Suprapubic skin (tissue), 4 donors: ENCODE data around the gene HIP1. TPM values are rescaled to one million over a fixed set of nuclear protein-coding genes. Genes with fewer than 3 reads are reported as not detected.

Experiments
- DNase-seq, 2 donors: peaks; one replicate each; pipeline ENCODE4 v3.0.0-alpha.2; 2019; ENCODE audit warnings: low spot score in 2 of 2
- H3K27ac ChIP-seq: fragments of 200-600 bp; sonication (generic); one replicate; pipeline ENCODE4 v1.5.1; 2019
- H3K27me3 ChIP-seq: fragments of 200-600 bp; sonication (generic); one replicate; pipeline ENCODE4 v1.5.1; 2019
- H3K36me3 ChIP-seq: fragments of 200-600 bp; sonication (generic); one replicate; pipeline ENCODE4 v1.5.1; 2019
- H3K4me1 ChIP-seq: fragments of 200-600 bp; sonication (generic); one replicate; pipeline ENCODE4 v1.5.1; 2019
- H3K4me3 ChIP-seq: fragments of 200-600 bp; sonication (generic); one replicate; pipeline ENCODE4 v1.5.1; 2019; ENCODE audit warnings: mild to moderate bottlenecking
- H3K9me3 ChIP-seq: fragments of 200-600 bp; sonication (generic); one replicate; pipeline ENCODE4 v1.5.1; 2019
- CTCF ChIP-seq, 2 donors: fragments of 200-600 bp in 1 of 2; fragments of 450-650 bp in 1 of 2; sonication (generic) in 1 of 2; IDR thresholded peaks; one replicate each; pipeline ENCODE4 v1.5.1; 2016 to 2019; ENCODE audit warnings: antibody characterized with exemption in 2 of 2, mild to moderate bottlenecking in 1 of 2, moderate library complexity in 1 of 2
- EP300 ChIP-seq: sonication (generic); formaldehyde crosslinking; IDR thresholded peaks from one replicate; pipeline ENCODE4 v1.6.1; 2017; ENCODE audit warnings: antibody characterized with exemption
- POLR2A ChIP-seq, 2 donors: fragments of 450-650 bp; IDR thresholded peaks; one replicate each; pipeline ENCODE4 v1.6.1; 2017; ENCODE audit warnings: antibody characterized with exemption in 2 of 2, mild to moderate bottlenecking in 2 of 2, moderate library complexity in 2 of 2
- POLR2AphosphoS5 ChIP-seq, 3 donors: sonication (generic); formaldehyde crosslinking; IDR thresholded peaks; one replicate each; pipeline ENCODE4 v1.6.1; 2017; ENCODE audit warnings: antibody characterized with exemption in 3 of 3
- WGBS: methylation state at CpG from one replicate; pipeline ENCODE4 v1.1.5; 2018; 5-methylcytosine and 5-hydroxymethylcytosine counted together
- total RNA-seq, 4 donors: library from RNA; depleted of rRNA; stranded (reverse); fragments of >200 nt; gene quantifications; one replicate each; pipeline ENCODE4 v1.1.0, GENCODE V29; 2016

HIP1 gene
- total RNA-seq, 4 donors from 2014 or later = 16.0 to 29.4 (median 22.3) TPM

- H3K9me3 ChIP-seq = no peaks in the 10 kb centered on the region
- H3K4me1 ChIP-seq = peaks cover 17% of the 10 kb centered on the region
- DNase-seq = no peak
- no peak overlapping the region for H3K4me3 ChIP-seq
- TF ChIP-seq POLR2A (IDR thresholded peaks at IDR 0.05) = no peak
- no peak for TF ChIP-seq POLR2AphosphoS5 (IDR thresholded peaks at IDR 0.05)
- TF ChIP-seq CTCF (IDR thresholded peaks at IDR 0.05) = no peak
- no peak for TF ChIP-seq EP300
- 58% methylated on average over 9 of the region's 9 CpGs for WGBS
- no peak overlapping the region for H3K27ac ChIP-seq
- no peaks in the 10 kb centered on the region for H3K27me3 ChIP-seq
- no peaks in the 10 kb centered on the region for H3K36me3 ChIP-seq
These were observed 3.9 kb downstream of the HIP1 start for GRCh38 chr7:75734586-75735458.

GRCh38 chr7:75732764-75733630 is 5.7 kb downstream of the HIP1 start:
- H3K27ac ChIP-seq = no peak overlapping the region
- H3K4me1 ChIP-seq = peaks cover 28% of the 10 kb centered on the region
- no peaks in the 10 kb centered on the region for H3K9me3 ChIP-seq
- DNase-seq = no peak
- no peak overlapping the region for H3K4me3 ChIP-seq
- H3K27me3 ChIP-seq = no peaks in the 10 kb centered on the region
- H3K36me3 ChIP-seq = no peaks in the 10 kb centered on the region
- 73% methylated on average over 15 of the region's 15 CpGs for WGBS
- TF ChIP-seq CTCF (IDR thresholded peaks at IDR 0.05) = no peak

GRCh38 chr7:75732016-75732521 is 6.7 kb downstream of the HIP1 start:
- Histone ChIP-seq H3K36me3 (no peaks in the 10 kb centered on the region), H3K27me3 (no peaks in the 10 kb centered on the region), H3K4me3 (no peak overlapping the region), H3K27ac (no peak overlapping the region), H3K4me1 (peaks cover 23% of the 10 kb centered on the region), H3K9me3 (no peaks in the 10 kb centered on the region)
- TF ChIP-seq POLR2A (IDR thresholded peaks at IDR 0.05) (no peak), CTCF (IDR thresholded peaks at IDR 0.05) (no peak), POLR2AphosphoS5 (IDR thresholded peaks at IDR 0.05) (no peak), EP300 (no peak)
- no peak for DNase-seq
- 92% methylated on average over 11 of the region's 12 CpGs for WGBS

- H3K4me3 ChIP-seq = no peak overlapping the region
- no peaks in the 10 kb centered on the region for H3K27me3 ChIP-seq
- TF ChIP-seq CTCF (IDR thresholded peaks at IDR 0.05) (no peak), POLR2AphosphoS5 (IDR thresholded peaks at IDR 0.05) (no peak), EP300 (no peak), POLR2A (IDR thresholded peaks at IDR 0.05) (no peak)
- WGBS = 70% methylated on average over 4 of the region's 4 CpGs
- no peaks in the 10 kb centered on the region for H3K36me3 ChIP-seq
- peaks cover 18% of the 10 kb centered on the region for H3K4me1 ChIP-seq
- no peaks in the 10 kb centered on the region for H3K9me3 ChIP-seq
- DNase-seq = no peak
- no peak overlapping the region for H3K27ac ChIP-seq
These were observed 8.9 kb downstream of the HIP1 start for GRCh38 chr7:75729851-75730274.
